GM20431 (cell line): Measurements from ENCODE around the gene PSG5.
"Not testable (repeated sequence)": the region's sequence is repeated elsewhere in the genome, so short reads cannot be mapped to it uniquely, and the experiment has no call there.

Source experiments
- in situ Hi-C: fragments of 300-500 bp; cut with MseI, MboI; formaldehyde crosslinking; loops from one replicate; pipeline ENCODE4 v1.15.0; 2020; ENCODE audit warnings: low sequenced_read_pairs; ENCODE audit not compliant: unreplicated experiment

The PSG5 gene

GRCh38 chr19:43186311-43186935 is at the start of gene PSG5:
Gene PSG5, minus strand, starts transcription at chr19:43186536. Its CDS starts 131 bp downstream, at chr19:43186405.
- in situ Hi-C loops, result not testable (repeated sequence)

- in situ Hi-C loops, result not testable (repeated sequence)
These were observed 49.4 kb upstream of the PSG5 start for GRCh38 chr19:43235686-43236085.

GRCh38 chr19:43229315-43229714 is 43.0 kb upstream of the PSG5 start:
- in situ Hi-C loops, result no loop called here

- in situ Hi-C loops, result not testable (repeated sequence)
These were observed 42.4 kb upstream of the PSG5 start for GRCh38 chr19:43228730-43229129.

- in situ Hi-C loops, result not testable (repeated sequence)
These were observed 40.6 kb upstream of the PSG5 start for GRCh38 chr19:43226986-43227385.

GRCh38 chr19:43224855-43225253 is 38.5 kb upstream of the PSG5 start:
- in situ Hi-C loops, result no loop called here

GRCh38 chr19:43224201-43224854 is 38.0 kb upstream of the PSG5 start:
- in situ Hi-C loops, result not testable (repeated sequence)

- in situ Hi-C loops, result not testable (repeated sequence)
These were observed 35.6 kb upstream of the PSG5 start for GRCh38 chr19:43221891-43222290.

GRCh38 chr19:43219136-43219535 is 32.8 kb upstream of the PSG5 start:
- in situ Hi-C loops, result not testable (repeated sequence)

GRCh38 chr19:43215881-43216280 is 29.5 kb upstream of the PSG5 start:
- in situ Hi-C loops, result not testable (repeated sequence)

- in situ Hi-C loops, result no loop called here
These were observed 21.7 kb upstream of the PSG5 start for GRCh38 chr19:43207991-43208390.

- in situ Hi-C loops, result not testable (repeated sequence)
These were observed 20.8 kb upstream of the PSG5 start for GRCh38 chr19:43207174-43207573.

GRCh38 chr19:43205471-43206105 is 19.3 kb upstream of the PSG5 start, which contains the start of gene PSG4:
Gene PSG4, minus strand, starts transcription at chr19:43205638. Its CDS starts 102 bp downstream, at chr19:43205536.
- in situ Hi-C loops, result not testable (repeated sequence)

GRCh38 chr19:43203611-43204010 is 17.3 kb upstream of the PSG5 start:
- in situ Hi-C loops, result not testable (repeated sequence)

GRCh38 chr19:43201891-43202290 is 15.6 kb upstream of the PSG5 start:
- in situ Hi-C loops, result not testable (repeated sequence)

- in situ Hi-C loops, result not testable (repeated sequence)
These were observed 15.0 kb upstream of the PSG5 start for GRCh38 chr19:43201337-43201801.

- in situ Hi-C loops, result not testable (repeated sequence)
These were observed 12.5 kb upstream of the PSG5 start for GRCh38 chr19:43198686-43199419.

- in situ Hi-C loops, result not testable (repeated sequence)
These were observed 11.5 kb upstream of the PSG5 start for GRCh38 chr19:43197666-43198397.

- in situ Hi-C loops, result not testable (repeated sequence)
These were observed 8.1 kb upstream of the PSG5 start for GRCh38 chr19:43194397-43194796.
